Measurements from ENCODE around the gene RHO.
"Not testable (repeated sequence)": the region's sequence is repeated elsewhere in the genome, so short reads cannot be mapped to it uniquely, and the experiment has no call there.

RHO gene

DNA sequence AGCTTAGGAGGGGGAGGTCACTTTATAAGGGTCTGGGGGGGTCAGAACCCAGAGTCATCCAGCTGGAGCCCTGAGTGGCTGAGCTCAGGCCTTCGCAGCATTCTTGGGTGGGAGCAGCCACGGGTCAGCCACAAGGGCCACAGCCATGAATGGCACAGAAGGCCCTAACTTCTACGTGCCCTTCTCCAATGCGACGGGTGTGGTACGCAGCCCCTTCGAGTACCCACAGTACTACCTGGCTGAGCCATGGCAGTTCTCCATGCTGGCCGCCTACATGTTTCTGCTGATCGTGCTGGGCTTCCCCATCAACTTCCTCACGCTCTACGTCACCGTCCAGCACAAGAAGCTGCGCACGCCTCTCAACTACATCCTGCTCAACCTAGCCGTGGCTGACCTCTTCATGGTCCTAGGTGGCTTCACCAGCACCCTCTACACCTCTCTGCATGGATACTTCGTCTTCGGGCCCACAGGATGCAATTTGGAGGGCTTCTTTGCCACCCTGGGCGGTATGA, at the start of gene RHO:
TSS of gene RHO (plus strand) at position 51 of the 512 bp plus-strand sequence. CDS start at position 146, 95 bp downstream.
- DNase-seq, result no peak

DNA sequence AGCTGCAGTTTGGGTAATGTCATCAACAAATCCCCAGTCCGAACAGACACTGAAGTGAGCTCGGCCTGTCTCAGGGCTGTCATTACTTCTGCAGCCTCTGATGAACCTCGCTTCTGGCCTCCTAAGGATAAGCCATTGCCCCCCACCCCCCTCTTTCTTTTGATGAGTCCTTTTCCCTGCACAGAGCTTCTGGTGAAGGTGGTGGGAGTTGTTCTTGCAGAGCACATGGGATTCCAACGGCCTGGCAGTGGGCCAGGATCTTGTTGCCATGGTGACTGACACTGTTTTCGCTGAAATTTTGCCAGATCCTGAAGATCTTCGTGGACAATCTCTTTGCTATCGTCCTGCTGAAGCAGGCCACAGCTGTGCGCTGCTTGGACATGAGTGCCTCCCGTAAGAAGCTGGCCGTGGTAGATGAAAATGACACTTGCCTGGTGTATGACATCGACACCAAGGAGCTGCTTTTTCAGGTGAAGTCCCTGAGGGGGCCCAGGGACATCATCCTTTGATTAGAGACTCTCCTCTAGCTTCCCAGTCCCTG, 47.1 kb upstream of the RHO start:
- DNase-seq, result peak in 1 of 14 donors; percentile 34

GRCh38 chr3:129481766-129482332, 46.6 kb upstream of the RHO start:
- peak in 2 of 14 donors; percentile 25 to 44 for DNase-seq

GRCh38 chr3:129482721-129483120, 45.7 kb upstream of the RHO start:
- DNase-seq, result no peak

DNA sequence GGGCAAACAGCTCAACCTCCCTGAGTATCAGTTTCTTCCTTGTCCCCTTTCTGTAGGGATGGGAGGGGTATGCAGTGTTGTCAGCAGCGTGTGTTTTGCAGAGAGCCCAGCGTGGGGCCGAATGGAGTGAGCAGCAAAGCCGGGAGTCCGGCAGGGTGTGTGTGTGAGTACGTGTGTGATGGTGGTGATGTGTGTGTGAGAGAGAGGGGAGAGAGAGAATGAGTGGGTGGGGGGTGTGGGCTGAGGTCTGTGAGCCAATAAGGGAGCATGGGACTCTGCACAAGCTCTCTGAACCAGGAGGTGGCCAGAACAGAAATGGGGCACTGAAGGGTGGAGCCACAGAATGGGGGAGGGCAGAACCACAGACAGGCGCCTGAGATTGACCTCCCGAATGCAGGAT, 44.6 kb upstream of the RHO start:
- DNase-seq, result no peak

DNA sequence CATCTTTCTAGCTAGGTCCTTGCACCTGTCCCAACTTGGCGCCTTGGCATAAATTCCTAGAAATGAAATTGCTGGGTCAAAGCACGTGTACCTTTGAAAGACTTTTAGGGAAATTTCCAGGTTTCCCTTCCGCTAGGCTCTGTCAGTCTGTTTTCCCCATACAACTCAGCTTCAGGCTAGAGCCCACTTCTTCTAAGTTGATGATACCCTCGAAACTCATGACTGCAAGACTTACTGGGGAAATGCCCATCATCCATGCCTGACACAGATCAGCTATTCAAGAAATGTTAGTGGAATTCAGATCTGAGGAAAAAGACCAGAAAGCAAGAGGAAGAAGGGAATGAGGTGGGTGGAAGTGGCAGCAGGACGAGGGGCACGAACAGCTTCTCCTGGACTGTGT, 43.3 kb upstream of the RHO start:
- not testable (repeated sequence) for DNase-seq

- DNase-seq, result peak in 12 of 14 donors; percentile 9 to 80 (median 48)
Measured at GRCh38 chr3:129485721-129486663, 42.4 kb upstream of the RHO start.

- DNase-seq, result no peak
Measured at GRCh38 chr3:129486664-129487035, 41.8 kb upstream of the RHO start.

DNA sequence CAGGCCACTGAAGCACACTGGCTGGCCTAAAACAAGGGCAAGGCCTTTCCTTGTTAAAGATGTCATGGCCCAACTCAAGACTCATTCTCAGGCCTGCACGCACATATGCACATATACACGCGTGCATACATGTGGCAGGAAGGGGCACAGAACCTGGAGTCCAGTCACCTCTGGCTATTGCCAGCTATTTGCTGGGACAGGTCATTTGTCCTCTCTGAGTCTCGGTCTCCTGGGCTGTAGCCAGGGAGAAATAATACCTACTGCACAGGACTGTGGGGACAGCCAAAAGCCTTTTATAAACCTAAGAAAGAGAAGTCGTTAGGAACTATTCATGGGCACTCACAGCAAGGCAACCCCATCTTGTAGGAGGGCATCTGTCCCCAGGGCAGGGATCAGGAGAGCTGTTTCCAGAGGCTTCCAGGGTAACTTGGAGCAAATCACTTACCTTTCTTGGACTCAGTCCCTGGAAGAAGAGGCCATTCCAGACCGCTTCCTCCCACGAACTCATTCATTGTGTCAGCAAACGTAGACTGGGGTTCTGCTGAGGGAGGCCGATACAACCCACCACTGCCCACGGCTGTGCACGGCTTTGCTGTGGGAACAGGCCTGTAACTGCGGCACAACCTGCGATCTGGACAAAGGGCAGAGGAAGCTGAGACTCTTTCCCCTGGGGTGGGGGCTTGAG, 41.1 kb upstream of the RHO start:
- DNase-seq, result peak in 2 of 14 donors; percentile 8 to 34

DNA sequence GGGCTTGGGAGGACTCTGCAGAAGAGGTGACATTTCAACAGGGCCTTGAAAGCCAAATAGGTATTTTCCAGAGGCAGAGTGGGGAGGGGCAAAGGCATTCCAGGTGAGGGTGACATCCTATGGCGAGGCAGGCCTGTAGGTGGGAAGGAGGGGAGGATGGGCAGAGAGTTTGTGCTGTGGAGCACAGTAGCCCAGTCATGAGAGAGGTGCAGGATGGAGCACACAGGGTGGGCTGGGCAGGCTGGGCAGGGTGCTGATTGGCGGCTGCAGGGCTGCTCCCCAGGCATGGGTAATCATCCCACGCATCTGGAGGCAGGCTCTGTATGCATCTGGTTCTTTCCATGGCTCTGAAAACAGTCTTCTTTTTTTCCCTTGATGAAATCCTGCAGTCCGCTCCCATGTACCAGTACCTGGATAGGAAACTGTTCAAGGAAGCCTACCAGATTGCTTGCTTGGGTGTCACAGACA, 40.5 kb upstream of the RHO start:
- DNase-seq, result not testable (repeated sequence)

GRCh38 chr3:129489258-129489657, 39.2 kb upstream of the RHO start:
- not testable (repeated sequence) for DNase-seq

GRCh38 chr3:129490273-129490675, 38.2 kb upstream of the RHO start:
- peak in 13 of 14 donors; percentile 36 to 91 (median 81) for DNase-seq

DNA sequence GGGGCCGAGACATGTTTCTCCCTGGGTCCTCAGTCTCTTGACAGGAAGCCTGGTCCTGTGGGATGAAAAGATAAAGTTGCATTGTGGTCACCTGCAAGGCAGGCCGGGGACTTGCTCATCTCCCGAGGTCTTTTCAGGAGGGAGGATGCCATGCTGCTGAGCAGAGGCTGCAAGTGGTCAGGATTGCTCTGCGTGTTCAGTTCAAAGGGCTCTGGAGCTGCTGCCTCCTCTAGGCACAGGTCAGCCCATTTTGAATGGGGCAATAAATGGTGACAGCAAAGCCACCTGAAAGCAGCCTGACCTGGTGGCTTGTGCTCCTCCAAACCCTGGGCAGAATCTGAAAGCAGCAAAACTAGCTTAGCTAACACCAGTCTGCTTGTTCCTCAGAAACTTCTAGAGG, 37.4 kb upstream of the RHO start:
- not testable (repeated sequence) for DNase-seq

- no peak for DNase-seq
Measured at GRCh38 chr3:129491794-129492193, 36.6 kb upstream of the RHO start.

- no peak for DNase-seq
Measured at GRCh38 chr3:129492691-129493090, 35.7 kb upstream of the RHO start.

DNA sequence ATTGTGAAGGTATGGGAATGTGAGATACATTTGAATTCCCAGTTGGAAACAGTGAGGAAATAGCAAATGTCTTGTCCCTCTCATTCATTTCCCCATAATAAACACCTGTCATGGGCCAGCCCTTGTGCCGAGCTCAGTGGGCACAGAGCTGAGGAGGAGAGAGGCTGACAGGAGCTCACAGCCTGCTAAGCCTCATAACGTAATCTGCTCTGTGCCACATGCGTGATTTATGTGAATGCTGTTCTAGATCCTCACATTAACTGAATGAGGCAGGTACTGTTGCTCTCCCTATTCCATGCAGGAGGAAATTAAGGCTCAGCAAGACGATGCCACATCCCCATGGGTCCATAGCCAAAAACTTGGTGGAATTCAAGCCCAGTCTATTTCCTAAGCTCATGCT, 35.2 kb upstream of the RHO start:
- DNase-seq, result no peak

DNA sequence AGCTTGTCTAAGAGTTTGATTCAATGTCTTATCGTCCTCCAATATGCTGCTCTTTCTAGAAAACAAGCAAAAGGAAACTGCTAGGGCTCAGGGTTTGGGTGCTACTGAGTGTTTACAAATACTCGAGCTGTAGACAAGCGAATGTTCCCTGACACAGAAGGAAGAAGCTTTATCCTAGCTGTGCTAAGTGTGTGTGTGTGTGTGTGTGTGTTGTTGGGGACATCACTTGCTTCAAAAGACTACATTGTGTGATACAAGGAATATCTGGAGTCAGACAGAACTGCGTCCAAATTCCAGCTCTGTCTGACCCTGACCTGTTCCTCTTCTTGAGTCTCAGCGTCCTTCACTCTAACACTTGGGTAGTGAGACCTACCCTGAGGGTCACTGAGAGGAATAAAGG, 33.9 kb upstream of the RHO start:
- not testable (repeated sequence) for DNase-seq

DNA sequence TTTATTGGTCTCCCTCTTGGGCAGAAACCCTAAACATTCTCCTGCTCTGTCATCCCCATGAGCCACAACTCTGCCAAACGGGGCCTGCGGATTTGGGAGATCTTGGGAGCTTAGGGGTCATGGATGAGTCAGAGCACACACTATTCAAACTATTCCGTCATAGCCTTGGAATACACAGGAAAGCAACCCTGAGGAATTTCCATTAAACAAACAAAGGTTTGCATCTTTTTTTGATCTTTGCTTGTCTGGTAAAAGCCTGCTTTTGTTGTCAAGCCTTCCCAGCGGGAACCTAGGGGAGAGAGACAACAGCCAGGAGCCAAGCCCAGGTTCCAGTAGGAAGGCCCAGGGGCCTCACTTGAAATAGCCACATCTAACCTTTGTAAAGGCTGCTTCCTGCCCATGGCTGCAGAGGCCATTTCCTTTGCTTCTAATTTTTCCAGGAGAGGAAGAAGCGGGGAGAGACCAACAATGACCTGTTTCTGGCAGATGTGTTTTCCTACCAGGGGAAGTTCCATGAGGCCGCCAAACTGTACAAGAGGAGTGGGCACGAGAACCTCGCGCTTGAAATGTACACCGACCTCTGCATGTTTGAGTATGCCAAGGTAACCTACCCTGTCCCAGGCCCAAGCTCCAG, 33.3 kb upstream of the RHO start:
- DNase-seq, result not testable (repeated sequence)

- DNase-seq, result not testable (repeated sequence)
Measured at GRCh38 chr3:129497876-129498275, 30.6 kb upstream of the RHO start.

DNA sequence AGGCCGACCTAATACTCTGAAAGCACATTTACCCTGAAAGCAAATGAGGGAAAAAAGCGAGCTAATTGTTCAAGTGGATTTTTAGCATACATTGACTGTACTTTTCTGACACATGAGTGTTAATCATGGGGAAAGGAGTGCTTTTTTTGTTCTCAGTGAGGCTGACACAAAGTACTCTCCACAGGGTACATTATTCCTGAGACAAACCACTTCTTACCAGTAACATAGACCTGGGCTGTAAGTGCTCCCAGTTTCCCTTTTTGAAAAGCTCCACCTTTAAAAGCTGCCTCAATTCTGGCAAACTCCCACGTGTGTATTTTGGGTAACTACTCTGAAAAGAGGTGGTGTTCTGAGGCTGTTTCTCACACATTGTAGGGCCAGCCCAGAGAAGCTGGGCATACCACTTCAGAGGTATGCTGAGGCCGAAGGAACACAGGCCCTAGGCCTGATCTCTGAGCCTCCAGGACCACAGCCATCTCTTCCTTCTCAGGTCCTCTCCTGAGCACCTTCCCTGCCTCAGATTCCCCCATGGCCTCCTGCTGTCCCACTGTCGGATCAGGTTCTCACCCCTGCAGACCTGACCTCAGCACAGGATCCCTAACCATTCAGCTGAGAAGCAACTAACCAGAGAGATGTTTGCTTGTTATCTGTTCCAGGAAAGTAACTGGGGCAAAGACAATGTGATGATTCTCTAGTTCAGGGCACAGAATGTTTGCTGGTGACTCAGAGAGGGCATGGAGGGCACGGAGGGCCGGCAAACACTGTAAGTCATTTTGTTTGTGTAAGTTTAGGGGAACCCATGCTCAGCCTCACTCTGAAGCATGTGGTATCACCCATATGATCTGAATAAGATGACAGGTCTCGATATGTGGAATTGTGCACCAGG, 29.6 kb upstream of the RHO start:
- not testable (repeated sequence) for DNase-seq
